DOHH2 (cell line): ENCODE data around the gene ADCY3.

Experiments used
- H3F3A ChIP-seq: fragments of 200-600 bp; sonication (generic), shearing (Covaris generic); 2 replicates; pipeline ENCODE4 v1.6.0; 2016; ENCODE audit warnings: antibody characterized with exemption, mild to moderate bottlenecking; ENCODE audit not compliant: control insufficient read depth, insufficient read depth
- H3K27ac ChIP-seq: fragments of 200-600 bp; sonication (generic); 2 replicates; pipeline ENCODE4 v1.5.1; 2014; ENCODE audit warnings: low read depth, mild to moderate bottlenecking, low read length, moderate library complexity
- H3K27me3 ChIP-seq: fragments of 200-600 bp; sonication (generic); 2 replicates; pipeline ENCODE4 v1.6.1; 2014; ENCODE audit warnings: mild to moderate bottlenecking, low read length, mixed read lengths; ENCODE audit not compliant: control insufficient read depth
- H3K36me3 ChIP-seq: fragments of 200-600 bp; sonication (generic); 2 replicates; pipeline ENCODE4 v1.6.1; 2014; ENCODE audit warnings: mild to moderate bottlenecking, low read length, moderate library complexity, mixed read lengths; ENCODE audit not compliant: control insufficient read depth
- H3K4me1 ChIP-seq: fragments of 200-600 bp; sonication (generic); 2 replicates; pipeline ENCODE4 v1.6.1; 2014; ENCODE audit warnings: mild to moderate bottlenecking, low read length, mixed read lengths; ENCODE audit not compliant: control insufficient read depth
- H3K4me2 ChIP-seq: fragments of 200-600 bp; sonication (generic); 2 replicates; pipeline ENCODE4 v1.6.0; 2014; ENCODE audit warnings: mild to moderate bottlenecking, low read length, moderate library complexity
- H3K4me3 ChIP-seq: fragments of 200-600 bp; sonication (generic); 2 replicates; pipeline ENCODE4 v1.5.1; 2014; ENCODE audit warnings: mild to moderate bottlenecking, low read length, mixed read lengths
- H3K79me2 ChIP-seq: fragments of 200-600 bp; sonication (generic); 2 replicates; pipeline ENCODE4 v1.6.1; 2014; ENCODE audit warnings: mild to moderate bottlenecking, low read length, mixed read lengths; ENCODE audit not compliant: control insufficient read depth
- H3K9me2 ChIP-seq: fragments of 200-600 bp; sonication (generic); replicated peaks from 2 replicates; pipeline ENCODE4 v1.6.1; 2014; ENCODE audit warnings: mild to moderate bottlenecking, low read length, mixed read lengths; ENCODE audit not compliant: control insufficient read depth
- H3K9me3 ChIP-seq: fragments of 200-600 bp; sonication (generic); 2 replicates; pipeline ENCODE4 v1.6.1; 2014; ENCODE audit warnings: antibody characterized with exemption, low read length, mixed read lengths; ENCODE audit not compliant: control insufficient read depth, insufficient read depth
- H4K20me1 ChIP-seq: fragments of 200-600 bp; sonication (generic); 2 replicates; pipeline ENCODE4 v1.6.0; 2014; ENCODE audit warnings: low read depth, mild to moderate bottlenecking, antibody characterized with exemption, low read length, moderate library complexity; ENCODE audit not compliant: control insufficient read depth, insufficient read depth
- CTCF ChIP-seq: fragments of 200-600 bp; sonication (generic); IDR thresholded peaks from one replicate; pipeline ENCODE4 v1.5.1; 2014; ENCODE audit warnings: antibody characterized with exemption, mild to moderate bottlenecking, low read depth, low read length; ENCODE audit not compliant: poor library complexity, severe bottlenecking
- EZH2phosphoT487 ChIP-seq: fragments of 200-600 bp; sonication (generic); IDR thresholded peaks from 2 replicates; pipeline ENCODE4 v1.6.1; 2017; ENCODE audit warnings: borderline replicate concordance, mild to moderate bottlenecking, antibody characterized with exemption, low read length, moderate library complexity, mixed read lengths

ADCY3 gene

GRCh38 chr2:24856791-24857211, 63.2 kb downstream of the ADCY3 start:
- Histone ChIP-seq H3K4me3 (no peak overlapping the region), H3K4me1 (no peaks in the 10 kb centered on the region), H3K9me2 (no peaks in the 10 kb centered on the region), H3K9me3 (no peaks in the 10 kb centered on the region), H3K36me3 (peaks cover 22% of the 10 kb centered on the region), H4K20me1 (no peaks in the 10 kb centered on the region), H3K4me2 (no peak overlapping the region), H3F3A (no peaks in the 10 kb centered on the region), H3K79me2 (peaks cover 4% of the 10 kb centered on the region), H3K27ac (no peak overlapping the region), H3K27me3 (no peaks in the 10 kb centered on the region)
- no peak for TF ChIP-seq CTCF
- no peak for TF ChIP-seq EZH2phosphoT487

- Histone ChIP-seq H3K4me2 (no peak overlapping the region), H3K36me3 (peaks cover 22% of the 10 kb centered on the region), H3K27ac (no peak overlapping the region), H4K20me1 (no peaks in the 10 kb centered on the region), H3K27me3 (no peaks in the 10 kb centered on the region), H3K9me3 (no peaks in the 10 kb centered on the region), H3K9me2 (no peaks in the 10 kb centered on the region), H3F3A (no peaks in the 10 kb centered on the region), H3K4me1 (no peaks in the 10 kb centered on the region), H3K4me3 (no peak overlapping the region), H3K79me2 (peaks cover 4% of the 10 kb centered on the region)
- TF ChIP-seq CTCF (no peak), EZH2phosphoT487 (no peak)
These were observed 64.3 kb downstream of the ADCY3 start for GRCh38 chr2:24855726-24856125.

- no peak overlapping the region for H3K4me2 ChIP-seq
- TF ChIP-seq CTCF (no peak), EZH2phosphoT487 (no peak)
- H3K36me3 ChIP-seq = peaks cover 22% of the 10 kb centered on the region
These were observed 64.9 kb downstream of the ADCY3 start for GRCh38 chr2:24855022-24855622.

GRCh38 chr2:24853996-24854395, 66.0 kb downstream of the ADCY3 start:
- Histone ChIP-seq H3F3A (no peaks in the 10 kb centered on the region), H3K4me2 (no peak overlapping the region), H3K27ac (no peak overlapping the region), H3K36me3 (peaks cover 22% of the 10 kb centered on the region), H3K79me2 (peaks cover 4% of the 10 kb centered on the region; the same call in 1 of the 2 replicates), H3K4me3 (no peak overlapping the region), H3K9me3 (no peaks in the 10 kb centered on the region), H4K20me1 (no peaks in the 10 kb centered on the region), H3K9me2 (no peaks in the 10 kb centered on the region), H3K27me3 (no peaks in the 10 kb centered on the region), H3K4me1 (no peaks in the 10 kb centered on the region)
- TF ChIP-seq EZH2phosphoT487 = no peak
- no peak for TF ChIP-seq CTCF

More at GRCh38 chr2:24855022-24855622, 64.9 kb downstream of the ADCY3 start:
- Histone ChIP-seq H3K4me3 (no peak overlapping the region), H3K27ac (no peak overlapping the region), H3K4me1 (no peaks in the 10 kb centered on the region), H3K9me3 (no peaks in the 10 kb centered on the region), H4K20me1 (no peaks in the 10 kb centered on the region), H3K79me2 (peaks cover 4% of the 10 kb centered on the region), H3F3A (no peaks in the 10 kb centered on the region), H3K27me3 (no peaks in the 10 kb centered on the region), H3K9me2 (no peaks in the 10 kb centered on the region)
